ENCODE data around the gene PPIG. TPM values are rescaled to one million over a fixed set of nuclear protein-coding genes. Genes with fewer than 3 reads are reported as not detected.
"Not testable (repeated sequence)": the region's sequence is repeated elsewhere in the genome, so short reads cannot be mapped to it uniquely, and the experiment has no call there.

Gene PPIG
- total and polyA plus RNA-seq, 4 donors = 15.2 to 49.3 (median 24.2) TPM

- Histone ChIP-seq H3K36me3 (ENCODE audit: control insufficient read depth in 4 of 4, insufficient read depth in 3 of 4, low read depth in 1 of 4, low read length in 3 of 4) (peaks cover 0 to 8% (median 4%) of the 10 kb centered on the region in 4 donors), H3K27me3 (ENCODE audit: control insufficient read depth in 4 of 4, insufficient read depth in 4 of 4, low read length in 3 of 4) (no peaks in the 10 kb centered on the region), H3K9ac (ENCODE audit: low read depth in 1 of 2, low read length in 2 of 2) (no peak overlapping the region), H3K4me3 (ENCODE audit: low read depth in 1 of 3, low read length in 3 of 3) (no peak overlapping the region), H3K9me3 (ENCODE audit: control insufficient read depth in 4 of 4, low read length in 3 of 4) (no peaks in the 10 kb centered on the region), H3K27ac (ENCODE audit: low read depth in 1 of 2, low read length in 2 of 2) (no peak overlapping the region), H3K4me1 (ENCODE audit: control insufficient read depth in 4 of 4, insufficient read depth in 4 of 4, low read length in 3 of 4) (no peaks in the 10 kb centered on the region)
- no peak for TF ChIP-seq EGR1 (IDR thresholded peaks at IDR 0.05; ENCODE audit: low read depth in 2 of 2)
- no peak for TF ChIP-seq GABPA (IDR thresholded peaks at IDR 0.05 in 1 of 2, conservative IDR thresholded peaks at IDR 0.05 in 1 of 2)
- no peak for TF ChIP-seq TAF1 (conservative IDR thresholded peaks at IDR 0.05)
- no peak for TF ChIP-seq SP1 (IDR thresholded peaks at IDR 0.05)
- no peak for TF ChIP-seq ATF3 (IDR thresholded peaks at IDR 0.05)
- TF ChIP-seq HNF4G (IDR thresholded peaks at IDR 0.05) = no peak
- 96% methylated on average over 2 of the region's 2 CpGs for WGBS
- no peak for DNase-seq (ENCODE audit: low spot score)
Measured at GRCh38 chr2:169546756-169547155, 37.4 kb upstream of the PPIG start.

GRCh38 chr2:169561364-169561763 is 22.8 kb upstream of the PPIG start:
- no peak for DNase-seq (ENCODE audit: low spot score)

GRCh38 chr2:169562084-169562483 is 22.1 kb upstream of the PPIG start:
- H3K4me1 ChIP-seq (ENCODE audit: control insufficient read depth in 4 of 4, insufficient read depth in 4 of 4, low read length in 3 of 4); H3K27me3 ChIP-seq (ENCODE audit: control insufficient read depth in 4 of 4, insufficient read depth in 4 of 4, low read length in 3 of 4); H3K4me3 ChIP-seq (ENCODE audit: low read depth in 1 of 3, low read length in 3 of 3); H3K9ac ChIP-seq (ENCODE audit: low read depth in 1 of 2, low read length in 2 of 2); H3K36me3 ChIP-seq (ENCODE audit: control insufficient read depth in 4 of 4, insufficient read depth in 3 of 4, low read depth in 1 of 4, low read length in 3 of 4); H3K9me3 ChIP-seq (ENCODE audit: control insufficient read depth in 4 of 4, low read length in 3 of 4); DNase-seq (ENCODE audit: low spot score); H3K27ac ChIP-seq (ENCODE audit: low read depth in 1 of 2, low read length in 2 of 2): not testable (repeated sequence)
- WGBS = 97% methylated on average over 5 of the region's 5 CpGs

More at GRCh38 chr2:169561364-169561763, 22.8 kb upstream of the PPIG start:
- TF ChIP-seq RAD21 (IDR thresholded peaks at IDR 0.05) = no peak
- Histone ChIP-seq H3K4me3 (ENCODE audit: low read depth in 1 of 3, low read length in 3 of 3) (no peak overlapping the region), H3K9me3 (ENCODE audit: control insufficient read depth in 4 of 4, low read length in 3 of 4) (no peaks in the 10 kb centered on the region), H3K36me3 (ENCODE audit: control insufficient read depth in 4 of 4, insufficient read depth in 3 of 4, low read depth in 1 of 4, low read length in 3 of 4) (peaks cover 0 to 7% (median 2%) of the 10 kb centered on the region in 4 donors), H3K4me1 (ENCODE audit: control insufficient read depth in 4 of 4, insufficient read depth in 4 of 4, low read length in 3 of 4) (no peaks in the 10 kb centered on the region), H3K27ac (ENCODE audit: low read depth in 1 of 2, low read length in 2 of 2) (no peak overlapping the region), H3K9ac (ENCODE audit: low read depth in 1 of 2, low read length in 2 of 2) (no peak overlapping the region), H3K27me3 (ENCODE audit: control insufficient read depth in 4 of 4, insufficient read depth in 4 of 4, low read length in 3 of 4) (no peaks in the 10 kb centered on the region)
- WGBS = 95% methylated on average over 1 of the region's 1 CpG

- no peaks in the 10 kb centered on the region for H3K9me3 ChIP-seq (ENCODE audit: control insufficient read depth in 4 of 4, low read length in 3 of 4)
- H3K36me3 ChIP-seq (ENCODE audit: control insufficient read depth in 4 of 4, insufficient read depth in 3 of 4, low read depth in 1 of 4, low read length in 3 of 4) = peaks cover 0 to 4% (median 2%) of the 10 kb centered on the region in 4 donors
- TF ChIP-seq JUND (IDR thresholded peaks at IDR 0.05) (no peak), RAD21 (IDR thresholded peaks at IDR 0.05) (no peak), SP1 (IDR thresholded peaks at IDR 0.05) (no peak), TAF1 (conservative IDR thresholded peaks at IDR 0.05) (no peak)
- no peak overlapping the region for H3K9ac ChIP-seq (ENCODE audit: low read depth in 1 of 2, low read length in 2 of 2)
- H3K4me3 ChIP-seq (ENCODE audit: low read depth in 1 of 3, low read length in 3 of 3) = no peak overlapping the region
- 96% methylated on average over 2 of the region's 2 CpGs for WGBS
- DNase-seq (ENCODE audit: low spot score) = no peak
- no peaks in the 10 kb centered on the region for H3K27me3 ChIP-seq (ENCODE audit: control insufficient read depth in 4 of 4, insufficient read depth in 4 of 4, low read length in 3 of 4)
- H3K27ac ChIP-seq (ENCODE audit: low read depth in 1 of 2, low read length in 2 of 2) = no peak overlapping the region
- no peaks in the 10 kb centered on the region for H3K4me1 ChIP-seq (ENCODE audit: control insufficient read depth in 4 of 4, insufficient read depth in 4 of 4, low read length in 3 of 4)
Measured at GRCh38 chr2:169562519-169562918, 21.6 kb upstream of the PPIG start.

- Histone ChIP-seq H3K4me1 (ENCODE audit: control insufficient read depth in 4 of 4, insufficient read depth in 4 of 4, low read length in 3 of 4) (no peaks in the 10 kb centered on the region), H3K9ac (ENCODE audit: low read depth in 1 of 2, low read length in 2 of 2) (no peak overlapping the region), H3K36me3 (ENCODE audit: control insufficient read depth in 4 of 4, insufficient read depth in 3 of 4, low read depth in 1 of 4, low read length in 3 of 4) (no peaks in the 10 kb centered on the region), H3K27me3 (ENCODE audit: control insufficient read depth in 4 of 4, insufficient read depth in 4 of 4, low read length in 3 of 4) (no peaks in the 10 kb centered on the region), H3K9me3 (ENCODE audit: control insufficient read depth in 4 of 4, low read length in 3 of 4) (no peaks in the 10 kb centered on the region), H3K27ac (ENCODE audit: low read depth in 1 of 2, low read length in 2 of 2) (no peak overlapping the region), H3K4me3 (ENCODE audit: low read depth in 1 of 3, low read length in 3 of 3) (no peak overlapping the region)
- no peak for TF ChIP-seq FOXA1 (IDR thresholded peaks at IDR 0.05)
- TF ChIP-seq FOXA2 (IDR thresholded peaks at IDR 0.05) = no peak
- no peak for TF ChIP-seq ATF3 (IDR thresholded peaks at IDR 0.05)
- no peak for TF ChIP-seq YY1 (IDR thresholded peaks at IDR 0.05)
- no peak for TF ChIP-seq EGR1 (IDR thresholded peaks at IDR 0.05; ENCODE audit: low read depth in 2 of 2)
- no peak for TF ChIP-seq REST (IDR thresholded peaks at IDR 0.05)
- no peak for TF ChIP-seq GABPA (IDR thresholded peaks at IDR 0.05 in 1 of 2, conservative IDR thresholded peaks at IDR 0.05 in 1 of 2)
- no peak for TF ChIP-seq JUND (IDR thresholded peaks at IDR 0.05)
- no peak for TF ChIP-seq SP1 (IDR thresholded peaks at IDR 0.05)
- no peak for TF ChIP-seq RAD21 (IDR thresholded peaks at IDR 0.05)
- TF ChIP-seq RXRA (IDR thresholded peaks at IDR 0.05) = no peak
- no peak for DNase-seq (ENCODE audit: low spot score)
- 49% methylated on average over 1 of the region's 1 CpG for WGBS
Measured at GRCh38 chr2:169565686-169566085, 18.5 kb upstream of the PPIG start.
